Measurements from ENCODE around the gene CHADL. TPM values are rescaled to one million over a fixed set of nuclear protein-coding genes. Genes with fewer than 3 reads are reported as not detected.
A peak's percentile ranks its signal among the peaks of the same experiment; 100 is the strongest.
"Not testable (repeated sequence)": the region's sequence is repeated elsewhere in the genome, so short reads cannot be mapped to it uniquely, and the experiment has no call there.

The CHADL gene
- total and polyA plus RNA-seq, 7 experiments from 2014 or later = 0.31 to 1.8 (median 0.92) TPM

GRCh38 chr22:41181349-41182241 is 59.1 kb downstream of the CHADL start:
- CTCF ChIA-PET = no interaction called here
- H3K27ac Mint-ChIP-seq = peak overlapping the region in 8 of 9 donors; percentile 13 to 79 (median 58)
- no peak overlapping the region for H3K27ac ChIP-seq (ENCODE audit: low read depth, low read length)
- DNase-seq (no peak), ATAC-seq (peak; percentile 77)
- no peaks in the 10 kb centered on the region for H3K27me3 Mint-ChIP-seq
- H3K36me3 ChIP-seq (ENCODE audit: control insufficient read depth in 2 of 3, insufficient read depth in 3 of 3, low read length in 3 of 3) = peaks cover 0 to 29% (median 13%) of the 10 kb centered on the region in 3 experiments
- intact Hi-C loops (cut with micrococcal nuclease) = no loop called here
- H3K4me1 ChIP-seq (ENCODE audit: control insufficient read depth in 2 of 2, insufficient read depth in 2 of 2, low read length in 2 of 2) = no peaks in the 10 kb centered on the region
- peaks cover 0 to 7% (median 0%) of the 10 kb centered on the region in 7 donors for H3K4me1 Mint-ChIP-seq
- peaks cover 0 to 17% (median 10%) of the 10 kb centered on the region in 5 donors for H3K36me3 Mint-ChIP-seq
- no peaks in the 10 kb centered on the region for H3K9me3 Mint-ChIP-seq
- no peaks in the 10 kb centered on the region for H3K9me3 ChIP-seq (ENCODE audit: control insufficient read depth in 2 of 3, low read length in 3 of 3)
- H3K27me3 ChIP-seq (ENCODE audit: control insufficient read depth in 2 of 2, insufficient read depth in 2 of 2, low read length in 2 of 2) = no peaks in the 10 kb centered on the region
- POLR2A ChIA-PET = interaction anchor here (0.6 to 1.1 kb wide), 3 partner anchors 76 to 287 kb away, joined by 3 to 4 read pairs (median 4); partner anchors contain the start of genes ACO2 and PHF5A
- H3K4me3 Mint-ChIP-seq = peak overlapping the region in 4 of 10 donors; percentile 5 to 44 (median 10)
- H3K4me3 ChIP-seq (ENCODE audit: low read length) = no peak overlapping the region

- Histone ChIP-seq H3K9me3 (ENCODE audit: control insufficient read depth in 2 of 3, low read length in 3 of 3) (no peaks in the 10 kb centered on the region), H3K36me3 (ENCODE audit: control insufficient read depth in 2 of 3, insufficient read depth in 3 of 3, low read length in 3 of 3) (peaks cover under 1 to 36% (median 18%) of the 10 kb centered on the region in 3 experiments), H3K27ac (ENCODE audit: low read depth, low read length) (no peak overlapping the region), H3K4me1 (ENCODE audit: control insufficient read depth in 2 of 2, insufficient read depth in 2 of 2, low read length in 2 of 2) (no peaks in the 10 kb centered on the region), H3K27me3 (ENCODE audit: control insufficient read depth in 2 of 2, insufficient read depth in 2 of 2, low read length in 2 of 2) (no peaks in the 10 kb centered on the region), H3K4me3 (ENCODE audit: low read length) (no peak overlapping the region)
- H3K9me3 Mint-ChIP-seq = no peaks in the 10 kb centered on the region
- H3K27ac Mint-ChIP-seq = peak overlapping the region in 8 of 9 donors; percentile 13 to 87 (median 64)
- ATAC-seq (no peak), DNase-seq (no peak)
- CTCF ChIA-PET = interaction anchor here (0.6 kb wide), 1 partner anchor 17 kb away, joined by 3 read pairs; no protein-coding TSS in a partner anchor
- peaks cover 0 to 21% (median 13%) of the 10 kb centered on the region in 5 donors for H3K36me3 Mint-ChIP-seq
- H3K4me3 Mint-ChIP-seq = peak overlapping the region in 1 of 10 donors; percentile 5
- intact Hi-C loops (cut with micrococcal nuclease) = no loop called here
- H3K4me1 Mint-ChIP-seq = peaks cover 0 to 12% (median 4%) of the 10 kb centered on the region in 7 donors
- H3K27me3 Mint-ChIP-seq = no peaks in the 10 kb centered on the region
- POLR2A ChIA-PET = interaction anchor here (1.1 kb wide), 1 partner anchor 288 kb away, joined by 4 read pairs; the partner anchor contains the start of genes ACO2 and PHF5A
Observed at GRCh38 chr22:41180926-41181325, 59.8 kb downstream of the CHADL start.

- H3K27ac Mint-ChIP-seq = peak overlapping the region in 4 of 9 donors; percentile 7 to 87 (median 45)
Observed at GRCh38 chr22:41180362-41180761, 60.4 kb downstream of the CHADL start.

More at GRCh38 chr22:41180362-41180761, 60.4 kb downstream of the CHADL start:
- ATAC-seq; H3K27me3 ChIP-seq (ENCODE audit: control insufficient read depth in 2 of 2, insufficient read depth in 2 of 2, low read length in 2 of 2); DNase-seq; intact Hi-C loops (cut with micrococcal nuclease); H3K4me3 ChIP-seq (ENCODE audit: low read length); H3K27me3 Mint-ChIP-seq; H3K9me3 ChIP-seq (ENCODE audit: control insufficient read depth in 2 of 3, low read length in 3 of 3); H3K27ac ChIP-seq (ENCODE audit: low read depth, low read length); H3K9me3 Mint-ChIP-seq; H3K4me1 ChIP-seq (ENCODE audit: control insufficient read depth in 2 of 2, insufficient read depth in 2 of 2, low read length in 2 of 2); POLR2A ChIA-PET; H3K4me3 Mint-ChIP-seq: not testable (repeated sequence)
- H3K36me3 Mint-ChIP-seq = peaks cover 3 to 21% (median 14%) of the 10 kb centered on the region in 5 donors
- CTCF ChIA-PET = interaction anchor here (0.6 to 1.1 kb wide), 3 partner anchors 18 to 208 kb away, joined by 3 read pairs; no protein-coding TSS in a partner anchor
- peaks cover 6 to 41% (median 21%) of the 10 kb centered on the region in 3 experiments for H3K36me3 ChIP-seq (ENCODE audit: control insufficient read depth in 2 of 3, insufficient read depth in 3 of 3, low read length in 3 of 3)
- H3K4me1 Mint-ChIP-seq = peaks cover 0 to 17% (median 10%) of the 10 kb centered on the region in 7 donors

Small RNA genes lying within 50 kb of the gene (microRNA-seq; reads per million reads assigned to microRNA genes)
- not detected for gene MIR6889 (ENCODE audit: borderline microRNAs expressed)

Other genes with a start within 250 kb of the CHADL start
- gene EP300, start 148.3 kb downstream of the CHADL start, total RNA-seq = 100 to 1,000 TPM in 4 of 5 experiments, 10 to 100 TPM in 1; 89.3 to 155 (median 117) TPM
- 10 to 100 TPM; 13.3 to 19.5 TPM for gene EP300, start 148.3 kb downstream of the CHADL start, polyA plus RNA-seq
- gene L3MBTL2, start 35.6 kb downstream of the CHADL start, total RNA-seq = 10 to 100 TPM; 31.6 to 45.9 (median 43.3) TPM
- 10 to 100 TPM; 31.8 to 42.3 TPM for gene L3MBTL2, start 35.6 kb downstream of the CHADL start, polyA plus RNA-seq
- gene RANGAP1, start 45.3 kb upstream of the CHADL start, total RNA-seq = 100 to 1,000 TPM in 1 of 5 experiments, 10 to 100 TPM in 4; 60.7 to 122 (median 72.4) TPM
- 10 to 100 TPM; 22.8 to 40.6 TPM for gene RANGAP1, start 45.3 kb upstream of the CHADL start, polyA plus RNA-seq
- 10 to 100 TPM; 36.9 to 65.9 (median 42.7) TPM for gene ZC3H7B, start 60.6 kb upstream of the CHADL start, total RNA-seq
- 1 to 10 TPM; 1.7 to 2.7 TPM for gene ZC3H7B, start 60.6 kb upstream of the CHADL start, polyA plus RNA-seq
- 1 to 10 TPM; 3.8 to 8.4 (median 6.2) TPM for gene TEF, start 141.0 kb upstream of the CHADL start, total RNA-seq
- 1 to 10 TPM; 3.5 to 6.4 TPM for gene TEF, start 141.0 kb upstream of the CHADL start, polyA plus RNA-seq
- gene TOB2, start 205.9 kb upstream of the CHADL start, total RNA-seq = 10 to 100 TPM; 19.3 to 37.8 (median 29.8) TPM
- gene TOB2, start 205.9 kb upstream of the CHADL start, polyA plus RNA-seq = 1 to 10 TPM; 8.2 to 9.7 TPM
- 10 to 100 TPM; 27.8 to 63.9 (median 36.0) TPM for gene PHF5A, start 227.8 kb upstream of the CHADL start, total RNA-seq
- 10 to 100 TPM; 22.4 to 25.8 TPM for gene PHF5A, start 227.8 kb upstream of the CHADL start, polyA plus RNA-seq
- 10 to 100 TPM; 64.5 to 84.8 (median 70.3) TPM for gene ACO2, start 228.2 kb upstream of the CHADL start, total RNA-seq
- gene ACO2, start 228.2 kb upstream of the CHADL start, polyA plus RNA-seq = 100 to 1,000 TPM in 1 of 2 donors, 10 to 100 TPM in 1; 60.5 to 101 TPM

Measured in naive thymus-derived CD4-positive, alpha-beta T cell (primary cell).